SK-N-SH treated with all-trans-retinoic acid at 6 μM for 48 hours (cell line): Measurements from ENCODE around the gene ALG12.

Experiments
- ATAC-seq: fragments of 200-7000 bp; cut with Tn5 transposase; 3 replicates; pipeline ENCODE4 v1.9.1; 2020; ENCODE audit warnings: mild to moderate bottlenecking, moderate library complexity
- ARNTL ChIP-seq: fragments of 450-650 bp; formaldehyde crosslinking; IDR thresholded peaks from 2 replicates; pipeline ENCODE4 v1.5.0; 2020; ENCODE audit warnings: low read depth, mild to moderate bottlenecking, moderate library complexity, borderline replicate concordance
- BACH2 ChIP-seq: fragments of 250-450 bp; sonication (Bioruptor Pico); IDR thresholded peaks from 2 replicates; pipeline ENCODE4 v1.9.0; 2021; ENCODE audit warnings: mild to moderate bottlenecking, borderline replicate concordance
- CSDC2 ChIP-seq: fragments of 250-450 bp; sonication (Bioruptor Pico); IDR thresholded peaks from 2 replicates; pipeline ENCODE4 v1.5.0; 2020; ENCODE audit warnings: mild to moderate bottlenecking, moderate library complexity
- ESRRG ChIP-seq: fragments of 250-450 bp; sonication (Bioruptor Pico); IDR thresholded peaks from 2 replicates; pipeline ENCODE4 v1.6.1; 2021; ENCODE audit warnings: mild to moderate bottlenecking
- GLIS3 ChIP-seq: fragments of 250-450 bp; sonication (Bioruptor Pico); IDR thresholded peaks from 2 replicates; pipeline ENCODE4 v1.5.0; 2020; ENCODE audit warnings: mild to moderate bottlenecking, moderate library complexity
- ISL1 ChIP-seq: fragments of 250-450 bp; sonication (Bioruptor Pico); IDR thresholded peaks from 2 replicates; pipeline ENCODE4 v2.1.2; 2022; ENCODE audit warnings: mild to moderate bottlenecking, moderate library complexity
- OSR1 ChIP-seq: fragments of 250-450 bp; sonication (Bioruptor Pico); IDR thresholded peaks from 2 replicates; pipeline ENCODE4 v1.8.0; 2022; ENCODE audit warnings: moderate library complexity, mild to moderate bottlenecking, inconsistent platforms
- PPARA ChIP-seq: fragments of 250-450 bp; sonication (Bioruptor Pico); IDR thresholded peaks from 2 replicates; pipeline ENCODE4 v1.5.0; 2020; ENCODE audit warnings: mild to moderate bottlenecking, borderline replicate concordance
- RARB ChIP-seq: fragments of 250-450 bp; sonication (Bioruptor Pico); IDR thresholded peaks from 2 replicates; pipeline ENCODE4 v1.8.0; 2021; ENCODE audit warnings: mild to moderate bottlenecking, moderate library complexity
- TCF4 ChIP-seq: fragments of 250-450 bp; sonication (Bioruptor Pico); IDR thresholded peaks from 2 replicates; pipeline ENCODE4 v1.8.0; 2021; ENCODE audit warnings: mild to moderate bottlenecking, moderate library complexity, borderline replicate concordance
- TOX ChIP-seq: fragments of 250-450 bp; sonication (Bioruptor Pico); IDR thresholded peaks from 2 replicates; pipeline ENCODE4 v1.8.0; 2021; ENCODE audit warnings: mild to moderate bottlenecking, moderate library complexity, borderline replicate concordance
- ZC3H10 ChIP-seq: fragments of 250-450 bp; sonication (Bioruptor Pico); IDR thresholded peaks from 2 replicates; pipeline ENCODE4 v1.5.1; 2021; ENCODE audit warnings: mild to moderate bottlenecking, moderate library complexity
- ZFP3 ChIP-seq: fragments of 250-450 bp; sonication (Bioruptor Pico); IDR thresholded peaks from 2 replicates; pipeline ENCODE4 v1.5.0; 2020; ENCODE audit warnings: mild to moderate bottlenecking, moderate library complexity
- ZNF565 ChIP-seq: fragments of 450-650 bp; formaldehyde crosslinking; conservative IDR thresholded peaks from 2 replicates; pipeline ENCODE4 v1.5.0; 2020; ENCODE audit warnings: low read depth, mild to moderate bottlenecking, moderate library complexity
- ZNF70 ChIP-seq: fragments of 450-650 bp; formaldehyde crosslinking; IDR thresholded peaks from 2 replicates; pipeline ENCODE4 v1.5.0; 2020; ENCODE audit warnings: mild to moderate bottlenecking, moderate library complexity
- ZNF8 ChIP-seq: fragments of 450-650 bp; formaldehyde crosslinking; IDR thresholded peaks from 2 replicates; pipeline ENCODE4 v1.5.0; 2020; ENCODE audit warnings: mild to moderate bottlenecking, moderate library complexity
- TF ChIP-seq, protein P1 (sequence below): fragments of 250-450 bp; sonication (Bioruptor Pico); IDR thresholded peaks from 2 replicates; pipeline ENCODE4 v1.5.1; 2021; ENCODE audit warnings: mild to moderate bottlenecking, moderate library complexity
- TF ChIP-seq, protein P2 (sequence below): fragments of 250-450 bp; sonication (Bioruptor Pico); IDR thresholded peaks from 2 replicates; pipeline ENCODE4 v1.8.0; 2020; ENCODE audit warnings: mild to moderate bottlenecking, moderate library complexity, borderline replicate concordance
- TF ChIP-seq, protein P3 (sequence below): fragments of 250-450 bp; sonication (Bioruptor Pico); IDR thresholded peaks from 2 replicates; pipeline ENCODE4 v1.5.0; 2020; ENCODE audit warnings: mild to moderate bottlenecking, moderate library complexity
- TF ChIP-seq, protein P4 (sequence below): fragments of 250-450 bp; sonication (Bioruptor Pico); IDR thresholded peaks from 2 replicates; pipeline ENCODE4 v1.8.0; 2021; ENCODE audit warnings: low read depth, mild to moderate bottlenecking, moderate library complexity, borderline replicate concordance
- TF ChIP-seq, protein P5 (sequence below): fragments of 250-450 bp; sonication (Bioruptor Pico); IDR thresholded peaks from 2 replicates; pipeline ENCODE4 v1.5.1; 2020; ENCODE audit warnings: low read depth, mild to moderate bottlenecking, moderate library complexity

ALG12 gene

DNA sequence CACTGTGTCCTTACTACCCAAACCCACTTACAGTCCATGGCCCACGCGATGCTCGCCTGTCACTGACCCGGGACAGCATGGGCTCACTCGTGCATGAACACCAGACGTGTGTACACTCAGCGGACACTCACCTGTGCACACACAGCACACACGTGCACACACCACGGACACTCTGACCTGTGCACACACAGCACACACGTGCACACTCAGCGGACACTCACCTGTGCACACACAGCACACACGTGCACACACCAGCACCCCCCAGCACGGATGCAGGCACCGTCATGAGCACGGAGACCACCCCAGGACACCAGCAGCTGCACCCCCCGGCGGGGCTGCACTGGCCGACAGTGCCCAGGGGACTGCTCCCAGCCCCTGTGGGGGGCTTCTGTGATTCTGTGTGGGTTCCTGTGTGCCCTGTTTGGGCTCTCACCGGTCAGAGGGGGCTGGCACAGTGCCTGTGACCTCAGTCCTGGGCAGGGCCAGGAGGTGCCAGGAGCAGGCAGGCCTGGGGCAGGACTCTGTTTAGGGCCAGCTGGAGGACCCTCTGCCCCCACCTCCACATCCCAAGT lies 20.4 kb upstream of the ALG12 start (continued):
- TF ChIP-seq, protein P1, sequence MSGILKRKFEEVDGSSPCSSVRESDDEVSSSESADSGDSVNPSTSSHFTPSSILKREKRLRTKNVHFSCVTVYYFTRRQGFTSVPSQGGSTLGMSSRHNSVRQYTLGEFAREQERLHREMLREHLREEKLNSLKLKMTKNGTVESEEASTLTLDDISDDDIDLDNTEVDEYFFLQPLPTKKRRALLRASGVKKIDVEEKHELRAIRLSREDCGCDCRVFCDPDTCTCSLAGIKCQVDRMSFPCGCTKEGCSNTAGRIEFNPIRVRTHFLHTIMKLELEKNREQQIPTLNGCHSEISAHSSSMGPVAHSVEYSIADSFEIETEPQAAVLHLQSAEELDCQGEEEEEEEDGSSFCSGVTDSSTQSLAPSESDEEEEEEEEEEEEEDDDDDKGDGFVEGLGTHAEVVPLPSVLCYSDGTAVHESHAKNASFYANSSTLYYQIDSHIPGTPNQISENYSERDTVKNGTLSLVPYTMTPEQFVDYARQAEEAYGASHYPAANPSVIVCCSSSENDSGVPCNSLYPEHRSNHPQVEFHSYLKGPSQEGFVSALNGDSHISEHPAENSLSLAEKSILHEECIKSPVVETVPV (CRISPR knock-in tag) = no peak
- TF ChIP-seq ZNF8 (CRISPR knock-in tag) = no peak
- TF ChIP-seq ZC3H10 = no peak
- no peak for TF ChIP-seq TOX
- no peak for TF ChIP-seq ZNF70 (CRISPR knock-in tag)
- no peak for TF ChIP-seq BACH2 (CRISPR knock-in tag)
- TF ChIP-seq TCF4 (CRISPR knock-in tag) = no peak

DNA sequence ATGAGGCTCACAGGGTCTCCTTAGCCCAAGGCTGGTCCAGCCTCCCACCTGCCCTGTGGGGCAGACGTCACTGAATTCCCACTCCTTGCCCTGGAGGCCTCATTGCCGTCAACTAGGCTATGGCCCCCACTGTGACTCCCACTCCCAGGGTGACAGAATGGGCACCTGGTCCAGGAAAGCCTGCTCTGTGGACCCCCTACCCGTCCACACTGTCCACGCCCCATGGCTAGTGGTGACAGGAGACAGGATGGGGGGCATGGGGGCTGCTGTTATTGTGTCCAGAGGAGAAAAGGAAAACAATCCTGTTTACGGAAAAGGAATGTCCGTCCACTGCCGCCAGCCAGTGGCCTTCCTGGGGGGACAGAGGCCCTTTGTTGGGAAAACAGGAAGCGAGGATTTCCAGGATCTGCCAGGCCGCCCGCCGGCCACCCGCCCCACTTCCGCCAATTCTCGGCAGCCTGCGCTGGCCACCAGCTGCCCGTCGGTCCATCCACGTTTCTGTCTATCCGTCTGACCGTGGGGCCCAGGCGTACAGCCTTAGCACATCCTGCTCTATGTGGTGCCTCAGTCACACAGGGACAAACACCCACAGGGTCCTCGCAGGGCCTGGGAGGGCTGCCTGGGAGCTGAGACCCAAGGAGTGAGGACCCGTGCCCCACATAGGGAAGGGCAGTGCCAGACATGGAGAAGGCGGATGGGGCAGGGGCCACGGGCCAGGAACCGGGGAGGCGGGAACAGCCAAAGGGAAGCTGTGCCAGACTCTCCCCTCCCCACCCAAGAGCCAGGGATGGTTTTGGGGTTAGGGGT lies 19.7 kb upstream of the ALG12 start:
- no peak for ATAC-seq
- no peak for TF ChIP-seq ZNF565
- TF ChIP-seq ZC3H10 = no peak
- no peak for TF ChIP-seq CSDC2 (CRISPR knock-in tag)
- TF ChIP-seq, protein P2, sequence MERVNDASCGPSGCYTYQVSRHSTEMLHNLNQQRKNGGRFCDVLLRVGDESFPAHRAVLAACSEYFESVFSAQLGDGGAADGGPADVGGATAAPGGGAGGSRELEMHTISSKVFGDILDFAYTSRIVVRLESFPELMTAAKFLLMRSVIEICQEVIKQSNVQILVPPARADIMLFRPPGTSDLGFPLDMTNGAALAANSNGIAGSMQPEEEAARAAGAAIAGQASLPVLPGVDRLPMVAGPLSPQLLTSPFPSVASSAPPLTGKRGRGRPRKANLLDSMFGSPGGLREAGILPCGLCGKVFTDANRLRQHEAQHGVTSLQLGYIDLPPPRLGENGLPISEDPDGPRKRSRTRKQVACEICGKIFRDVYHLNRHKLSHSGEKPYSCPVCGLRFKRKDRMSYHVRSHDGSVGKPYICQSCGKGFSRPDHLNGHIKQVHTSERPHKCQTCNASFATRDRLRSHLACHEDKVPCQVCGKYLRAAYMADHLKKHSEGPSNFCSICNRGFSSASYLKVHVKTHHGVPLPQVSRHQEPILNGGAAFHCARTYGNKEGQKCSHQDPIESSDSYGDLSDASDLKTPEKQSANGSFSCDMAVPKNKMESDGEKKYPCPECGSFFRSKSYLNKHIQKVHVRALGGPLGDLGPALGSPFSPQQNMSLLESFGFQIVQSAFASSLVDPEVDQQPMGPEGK (CRISPR knock-in tag) = no peak
- TF ChIP-seq GLIS3 = no peak
- TF ChIP-seq BACH2 (CRISPR knock-in tag) = no peak
- TF ChIP-seq, protein P3, sequence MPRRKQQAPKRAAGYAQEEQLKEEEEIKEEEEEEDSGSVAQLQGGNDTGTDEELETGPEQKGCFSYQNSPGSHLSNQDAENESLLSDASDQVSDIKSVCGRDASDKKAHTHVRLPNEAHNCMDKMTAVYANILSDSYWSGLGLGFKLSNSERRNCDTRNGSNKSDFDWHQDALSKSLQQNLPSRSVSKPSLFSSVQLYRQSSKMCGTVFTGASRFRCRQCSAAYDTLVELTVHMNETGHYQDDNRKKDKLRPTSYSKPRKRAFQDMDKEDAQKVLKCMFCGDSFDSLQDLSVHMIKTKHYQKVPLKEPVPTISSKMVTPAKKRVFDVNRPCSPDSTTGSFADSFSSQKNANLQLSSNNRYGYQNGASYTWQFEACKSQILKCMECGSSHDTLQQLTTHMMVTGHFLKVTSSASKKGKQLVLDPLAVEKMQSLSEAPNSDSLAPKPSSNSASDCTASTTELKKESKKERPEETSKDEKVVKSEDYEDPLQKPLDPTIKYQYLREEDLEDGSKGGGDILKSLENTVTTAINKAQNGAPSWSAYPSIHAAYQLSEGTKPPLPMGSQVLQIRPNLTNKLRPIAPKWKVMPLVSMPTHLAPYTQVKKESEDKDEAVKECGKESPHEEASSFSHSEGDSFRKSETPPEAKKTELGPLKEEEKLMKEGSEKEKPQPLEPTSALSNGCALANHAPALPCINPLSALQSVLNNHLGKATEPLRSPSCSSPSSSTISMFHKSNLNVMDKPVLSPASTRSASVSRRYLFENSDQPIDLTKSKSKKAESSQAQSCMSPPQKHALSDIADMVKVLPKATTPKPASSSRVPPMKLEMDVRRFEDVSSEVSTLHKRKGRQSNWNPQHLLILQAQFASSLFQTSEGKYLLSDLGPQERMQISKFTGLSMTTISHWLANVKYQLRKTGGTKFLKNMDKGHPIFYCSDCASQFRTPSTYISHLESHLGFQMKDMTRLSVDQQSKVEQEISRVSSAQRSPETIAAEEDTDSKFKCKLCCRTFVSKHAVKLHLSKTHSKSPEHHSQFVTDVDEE (CRISPR knock-in tag) = no peak
- no peak for TF ChIP-seq PPARA (CRISPR knock-in tag)
- TF ChIP-seq, protein P4, sequence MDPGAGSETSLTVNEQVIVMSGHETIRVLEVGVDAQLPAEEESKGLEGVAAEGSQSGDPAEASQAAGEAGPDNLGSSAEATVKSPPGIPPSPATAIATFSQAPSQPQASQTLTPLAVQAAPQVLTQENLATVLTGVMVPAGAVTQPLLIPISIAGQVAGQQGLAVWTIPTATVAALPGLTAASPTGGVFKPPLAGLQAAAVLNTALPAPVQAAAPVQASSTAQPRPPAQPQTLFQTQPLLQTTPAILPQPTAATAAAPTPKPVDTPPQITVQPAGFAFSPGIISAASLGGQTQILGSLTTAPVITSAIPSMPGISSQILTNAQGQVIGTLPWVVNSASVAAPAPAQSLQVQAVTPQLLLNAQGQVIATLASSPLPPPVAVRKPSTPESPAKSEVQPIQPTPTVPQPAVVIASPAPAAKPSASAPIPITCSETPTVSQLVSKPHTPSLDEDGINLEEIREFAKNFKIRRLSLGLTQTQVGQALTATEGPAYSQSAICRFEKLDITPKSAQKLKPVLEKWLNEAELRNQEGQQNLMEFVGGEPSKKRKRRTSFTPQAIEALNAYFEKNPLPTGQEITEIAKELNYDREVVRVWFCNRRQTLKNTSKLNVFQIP (CRISPR knock-in tag) = no peak

DNA sequence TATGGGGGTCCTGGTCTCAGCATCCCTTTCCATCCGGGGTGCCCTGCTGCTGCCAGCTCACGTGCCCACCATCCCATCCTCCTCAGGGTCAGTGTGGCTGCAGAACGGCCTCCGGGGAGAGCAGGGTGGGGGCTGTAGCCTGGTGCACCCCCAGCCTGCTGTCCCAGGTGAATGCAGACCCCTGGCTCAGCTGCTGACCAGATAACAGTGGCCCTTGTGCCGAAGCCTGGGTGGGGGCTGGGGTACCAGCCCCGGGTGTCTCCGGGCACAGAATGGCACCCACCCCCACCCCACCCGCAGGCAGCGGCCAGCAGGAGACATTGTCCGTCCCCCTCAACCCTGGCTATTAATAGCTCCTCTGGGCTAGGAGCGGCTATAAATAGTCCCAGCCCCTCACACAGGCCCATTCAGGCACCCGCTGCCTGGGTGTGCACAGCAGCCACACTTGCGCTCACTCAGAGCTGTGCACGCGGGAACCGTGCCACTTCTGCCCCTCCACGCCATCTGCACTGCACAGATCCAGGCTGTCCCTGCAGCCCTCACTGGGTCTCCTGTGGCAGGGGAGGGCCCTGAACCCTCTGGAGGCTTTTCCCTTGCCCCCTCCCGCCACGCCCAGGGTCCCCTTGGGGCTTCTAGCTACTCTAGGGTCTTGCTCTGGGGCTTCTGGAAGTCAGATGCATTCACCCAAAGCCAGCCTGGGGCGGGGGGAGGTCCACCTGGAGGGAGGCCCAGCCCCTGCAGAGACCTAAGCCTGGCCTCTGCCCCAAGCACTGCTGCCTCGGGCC lies 18.9 kb upstream of the ALG12 start:
- TF ChIP-seq, protein P3 (CRISPR knock-in tag) = no peak
- no peak for TF ChIP-seq ARNTL (CRISPR knock-in tag)
- TF ChIP-seq ESRRG = no peak
- TF ChIP-seq, protein P5, sequence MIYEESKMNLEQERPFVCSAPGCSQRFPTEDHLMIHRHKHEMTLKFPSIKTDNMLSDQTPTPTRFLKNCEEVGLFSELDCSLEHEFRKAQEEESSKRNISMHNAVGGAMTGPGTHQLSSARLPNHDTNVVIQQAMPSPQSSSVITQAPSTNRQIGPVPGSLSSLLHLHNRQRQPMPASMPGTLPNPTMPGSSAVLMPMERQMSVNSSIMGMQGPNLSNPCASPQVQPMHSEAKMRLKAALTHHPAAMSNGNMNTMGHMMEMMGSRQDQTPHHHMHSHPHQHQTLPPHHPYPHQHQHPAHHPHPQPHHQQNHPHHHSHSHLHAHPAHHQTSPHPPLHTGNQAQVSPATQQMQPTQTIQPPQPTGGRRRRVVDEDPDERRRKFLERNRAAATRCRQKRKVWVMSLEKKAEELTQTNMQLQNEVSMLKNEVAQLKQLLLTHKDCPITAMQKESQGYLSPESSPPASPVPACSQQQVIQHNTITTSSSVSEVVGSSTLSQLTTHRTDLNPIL = no peak
- TF ChIP-seq ISL1 (CRISPR knock-in tag) = no peak
- no peak for TF ChIP-seq TOX
- no peak for TF ChIP-seq BACH2 (CRISPR knock-in tag)
- no peak for TF ChIP-seq ZFP3
- TF ChIP-seq ZNF70 (CRISPR knock-in tag) = no peak
- no peak for TF ChIP-seq CSDC2 (CRISPR knock-in tag)
- TF ChIP-seq, protein P1 (CRISPR knock-in tag) = no peak
- TF ChIP-seq TCF4 (CRISPR knock-in tag) = no peak
- TF ChIP-seq PPARA (CRISPR knock-in tag) = no peak
- no peak for TF ChIP-seq OSR1 (CRISPR knock-in tag)
- TF ChIP-seq ZNF565 = no peak
- TF ChIP-seq RARB = no peak
- no peak for ATAC-seq
